Islet of Langerhans (tissue), 1 donor: Measurements from ENCODE around the gene DDX60.
"Not testable (repeated sequence)": the region's sequence is repeated elsewhere in the genome, so short reads cannot be mapped to it uniquely, and the experiment has no call there.

Source experiments
- FAIRE-seq: peaks from one replicate; lab custom pipeline; 2011; peaks lifted over from hg19 to GRCh38; lab: Jason Lieb, UNC

DDX60 gene, protein sequence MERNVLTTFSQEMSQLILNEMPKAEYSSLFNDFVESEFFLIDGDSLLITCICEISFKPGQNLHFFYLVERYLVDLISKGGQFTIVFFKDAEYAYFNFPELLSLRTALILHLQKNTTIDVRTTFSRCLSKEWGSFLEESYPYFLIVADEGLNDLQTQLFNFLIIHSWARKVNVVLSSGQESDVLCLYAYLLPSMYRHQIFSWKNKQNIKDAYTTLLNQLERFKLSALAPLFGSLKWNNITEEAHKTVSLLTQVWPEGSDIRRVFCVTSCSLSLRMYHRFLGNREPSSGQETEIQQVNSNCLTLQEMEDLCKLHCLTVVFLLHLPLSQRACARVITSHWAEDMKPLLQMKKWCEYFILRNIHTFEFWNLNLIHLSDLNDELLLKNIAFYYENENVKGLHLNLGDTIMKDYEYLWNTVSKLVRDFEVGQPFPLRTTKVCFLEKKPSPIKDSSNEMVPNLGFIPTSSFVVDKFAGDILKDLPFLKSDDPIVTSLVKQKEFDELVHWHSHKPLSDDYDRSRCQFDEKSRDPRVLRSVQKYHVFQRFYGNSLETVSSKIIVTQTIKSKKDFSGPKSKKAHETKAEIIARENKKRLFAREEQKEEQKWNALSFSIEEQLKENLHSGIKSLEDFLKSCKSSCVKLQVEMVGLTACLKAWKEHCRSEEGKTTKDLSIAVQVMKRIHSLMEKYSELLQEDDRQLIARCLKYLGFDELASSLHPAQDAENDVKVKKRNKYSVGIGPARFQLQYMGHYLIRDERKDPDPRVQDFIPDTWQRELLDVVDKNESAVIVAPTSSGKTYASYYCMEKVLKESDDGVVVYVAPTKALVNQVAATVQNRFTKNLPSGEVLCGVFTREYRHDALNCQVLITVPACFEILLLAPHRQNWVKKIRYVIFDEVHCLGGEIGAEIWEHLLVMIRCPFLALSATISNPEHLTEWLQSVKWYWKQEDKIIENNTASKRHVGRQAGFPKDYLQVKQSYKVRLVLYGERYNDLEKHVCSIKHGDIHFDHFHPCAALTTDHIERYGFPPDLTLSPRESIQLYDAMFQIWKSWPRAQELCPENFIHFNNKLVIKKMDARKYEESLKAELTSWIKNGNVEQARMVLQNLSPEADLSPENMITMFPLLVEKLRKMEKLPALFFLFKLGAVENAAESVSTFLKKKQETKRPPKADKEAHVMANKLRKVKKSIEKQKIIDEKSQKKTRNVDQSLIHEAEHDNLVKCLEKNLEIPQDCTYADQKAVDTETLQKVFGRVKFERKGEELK (N-terminal part only)

DNA sequence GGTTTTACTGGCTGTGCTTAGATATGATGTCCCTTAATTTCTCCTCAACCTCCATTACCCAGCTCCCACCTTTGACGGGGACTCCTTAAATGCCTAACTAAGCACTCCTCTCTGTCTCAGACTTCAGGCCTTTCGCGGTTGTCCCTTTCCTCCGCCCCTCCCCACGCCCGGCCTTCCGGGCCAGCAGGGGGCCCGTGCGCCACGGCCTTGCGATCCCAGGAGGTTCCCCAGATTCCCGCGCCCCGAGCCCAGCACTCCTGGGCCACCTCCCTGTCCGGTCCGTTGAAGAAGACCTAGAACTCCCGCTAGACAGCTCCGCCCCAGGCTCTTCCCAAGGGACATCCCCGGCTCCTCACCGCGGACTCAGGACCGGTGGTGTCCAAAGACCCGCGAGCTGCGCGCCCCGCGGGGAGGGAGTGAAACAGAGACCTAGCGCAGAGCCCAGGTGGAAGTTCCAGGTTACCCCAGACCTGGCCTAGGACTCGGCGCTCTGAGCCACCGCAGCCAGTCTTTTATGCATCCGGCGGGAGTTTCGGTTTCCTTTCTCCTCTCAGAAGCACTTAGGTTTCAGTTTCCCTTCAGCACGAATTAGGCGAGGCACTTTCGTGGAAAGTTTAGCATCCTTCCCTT is at the start of gene DDX60:
DDX60 (minus strand) TSS at position 487 of the 630 bp plus-strand sequence. CDS start 7,493 bp downstream, outside the sequence.
- FAIRE-seq = no peak

DNA sequence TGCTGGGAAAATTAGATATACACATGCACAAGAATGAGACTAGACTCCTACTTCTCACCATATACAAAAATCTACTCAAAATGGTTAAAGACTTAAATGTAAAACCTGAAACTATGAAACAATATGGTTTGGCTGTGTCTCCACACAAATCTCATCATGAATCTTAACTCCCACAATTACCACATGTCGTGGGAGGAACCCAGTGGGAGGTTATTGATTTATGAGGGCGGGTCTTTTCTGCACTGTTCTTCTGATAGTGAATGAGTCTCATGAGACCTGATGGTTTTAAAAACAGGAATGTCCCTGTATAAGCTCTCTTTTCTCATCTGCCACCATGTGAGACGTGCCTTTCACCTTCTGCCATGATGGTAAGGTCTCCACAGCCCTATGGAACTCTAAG is 48.5 kb upstream of the DDX60 start:
- FAIRE-seq = no peak

DNA sequence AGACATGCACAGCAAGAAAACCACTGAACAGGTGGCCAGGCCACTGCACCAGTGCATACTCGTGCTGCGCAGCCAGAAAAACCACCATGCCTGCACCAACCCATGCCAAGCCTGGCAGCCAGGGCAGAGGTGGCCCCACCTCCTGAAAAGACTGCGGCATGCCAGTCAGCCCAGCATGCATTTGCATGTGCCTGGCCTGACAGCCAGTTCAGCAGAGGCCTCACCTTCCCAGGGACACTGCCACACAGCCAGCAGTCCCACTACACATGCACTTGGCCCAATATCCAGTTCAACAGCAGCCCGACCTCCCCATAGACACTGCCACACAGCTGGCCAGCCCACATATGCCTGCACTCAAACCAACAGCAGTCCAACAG is 43.5 kb upstream of the DDX60 start:
- FAIRE-seq = no peak

DNA sequence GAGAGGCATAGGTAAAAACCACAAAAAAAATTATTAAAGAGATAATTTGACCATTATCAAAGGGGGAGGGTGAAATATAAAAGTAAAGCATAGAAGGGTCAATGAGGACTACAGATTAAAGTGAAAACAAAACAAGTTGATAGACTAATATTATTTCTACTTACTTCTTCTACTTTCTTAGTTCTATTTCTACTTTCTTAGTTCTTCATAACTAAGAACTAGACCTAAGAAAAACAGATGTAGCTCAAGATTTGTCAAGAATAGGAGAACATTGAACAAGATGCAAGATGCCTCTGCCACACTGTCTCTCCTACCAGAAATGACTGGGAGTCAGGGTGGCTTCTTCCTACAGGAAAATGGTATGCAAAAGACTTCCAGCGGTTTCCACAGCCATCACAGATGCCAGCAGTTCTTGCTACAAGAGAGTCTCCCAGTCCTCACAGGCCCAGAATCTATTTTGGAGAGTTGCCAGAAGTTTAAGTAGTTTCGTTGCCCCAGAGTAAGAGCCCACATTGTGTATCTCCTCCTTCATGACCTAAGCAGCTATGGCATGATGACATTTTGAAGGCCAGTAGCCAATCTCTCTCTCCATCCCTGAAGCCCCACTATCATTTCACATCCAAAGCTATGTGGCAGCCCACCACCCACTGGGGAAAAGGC is 42.9 kb upstream of the DDX60 start:
- FAIRE-seq = no peak

DNA sequence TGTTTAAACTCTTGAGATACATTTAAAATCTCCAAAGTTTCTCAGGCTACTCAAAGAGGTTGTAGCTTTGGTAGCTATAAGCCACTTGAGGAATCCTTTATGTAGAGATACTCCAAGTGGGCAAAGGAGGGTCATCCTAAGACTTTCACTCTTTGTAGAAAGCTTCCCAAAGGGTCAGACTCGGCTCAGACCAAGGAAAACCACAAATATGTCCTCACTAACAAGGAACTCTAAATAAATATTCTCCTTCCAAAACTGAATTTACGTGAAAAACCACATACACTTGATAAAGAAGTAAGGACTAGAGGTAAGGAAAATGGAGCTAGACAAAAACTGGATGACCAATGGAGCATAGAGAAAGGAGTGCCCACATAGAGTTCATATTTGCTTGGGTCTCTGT is 41.7 kb upstream of the DDX60 start:
- no peak for FAIRE-seq

DNA sequence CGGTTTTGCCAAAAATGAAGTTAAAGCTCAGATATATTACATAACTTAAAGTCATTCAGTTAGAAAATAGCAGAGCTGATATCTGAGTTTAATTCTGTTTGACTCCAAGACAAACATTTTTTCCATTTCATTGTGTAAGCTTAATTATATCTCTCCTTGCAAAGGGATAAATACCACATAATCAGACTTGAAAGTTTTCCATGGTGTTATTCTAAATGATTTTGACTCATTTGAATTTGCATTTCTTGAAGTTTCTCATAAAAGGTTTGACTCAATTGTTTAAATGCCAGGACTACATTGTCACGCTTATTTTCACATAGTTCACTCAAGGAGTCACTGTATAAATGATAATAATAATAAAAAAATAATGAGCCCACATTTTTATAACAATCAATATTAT is 39.4 kb upstream of the DDX60 start:
- FAIRE-seq = no peak

DNA sequence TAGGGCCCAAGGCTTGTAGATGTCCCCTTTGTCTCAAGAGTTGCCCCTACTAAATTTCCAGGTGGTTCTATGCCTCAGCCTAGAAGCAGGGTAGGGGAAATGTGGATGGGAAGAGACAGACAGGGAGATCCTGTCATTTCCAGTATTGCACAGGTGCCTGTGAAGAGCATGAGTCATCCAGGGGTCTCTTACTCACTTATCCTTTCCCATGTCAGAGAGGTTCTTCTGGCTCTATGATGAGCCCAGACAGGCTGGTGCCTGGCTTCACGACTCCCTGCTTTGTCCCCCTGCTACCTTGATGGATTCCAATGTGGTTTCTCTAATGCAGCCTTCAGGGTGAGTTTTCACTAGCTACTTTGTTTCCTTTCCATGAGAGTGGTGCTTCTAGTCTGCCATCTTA is 35.2 kb upstream of the DDX60 start:
- FAIRE-seq = no peak

DNA sequence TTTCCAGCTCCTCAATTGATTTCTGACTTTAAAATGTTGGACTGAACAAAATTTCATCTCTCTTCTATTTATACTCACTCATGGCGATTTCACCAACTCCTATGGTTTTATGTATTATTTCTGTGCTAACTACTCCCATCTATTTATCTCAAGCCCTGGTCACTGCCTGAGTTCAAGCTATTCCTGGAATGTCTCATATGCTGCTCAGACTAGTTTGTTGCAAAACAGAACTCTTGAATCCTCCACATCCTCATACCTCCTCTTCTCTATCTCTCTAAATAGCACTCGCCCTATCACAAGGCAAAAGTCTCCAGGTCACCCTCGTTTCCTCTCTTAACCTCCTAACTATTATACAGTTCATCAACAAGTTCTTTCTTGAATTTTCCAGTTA is 19.0 kb upstream of the DDX60 start:
- no peak for FAIRE-seq

DNA sequence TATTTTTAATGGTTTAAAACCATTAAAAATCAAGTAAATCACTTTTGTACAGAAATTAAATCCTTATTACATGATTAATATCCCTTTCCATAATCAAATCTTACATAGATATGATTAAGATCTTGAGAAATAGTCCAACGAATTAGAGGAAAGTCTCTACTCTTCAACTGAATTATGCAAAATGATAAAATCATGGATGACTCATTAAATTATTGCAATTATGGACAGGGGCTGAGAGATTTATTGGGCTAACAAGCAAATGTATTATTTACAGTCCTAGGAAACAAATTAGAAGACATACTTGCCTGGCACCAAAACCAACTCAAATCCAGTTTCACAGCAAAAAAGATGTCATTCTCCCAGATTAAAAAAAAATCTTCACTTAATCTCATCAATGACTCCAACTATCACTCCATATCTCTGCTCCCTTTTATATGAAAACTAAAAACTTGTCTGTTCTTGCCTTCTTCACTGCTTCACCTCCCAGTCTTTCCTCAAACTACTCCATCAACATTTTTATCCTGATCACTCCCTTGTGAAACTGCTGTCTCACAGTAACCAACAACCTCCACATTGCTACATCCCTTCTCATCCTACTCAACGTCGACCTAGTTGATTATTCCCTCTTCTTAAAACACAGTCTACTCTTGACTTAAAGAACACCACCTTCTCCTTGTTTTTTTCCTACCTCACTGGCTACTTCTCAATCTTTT is 18.4 kb upstream of the DDX60 start:
- FAIRE-seq = no peak

DNA sequence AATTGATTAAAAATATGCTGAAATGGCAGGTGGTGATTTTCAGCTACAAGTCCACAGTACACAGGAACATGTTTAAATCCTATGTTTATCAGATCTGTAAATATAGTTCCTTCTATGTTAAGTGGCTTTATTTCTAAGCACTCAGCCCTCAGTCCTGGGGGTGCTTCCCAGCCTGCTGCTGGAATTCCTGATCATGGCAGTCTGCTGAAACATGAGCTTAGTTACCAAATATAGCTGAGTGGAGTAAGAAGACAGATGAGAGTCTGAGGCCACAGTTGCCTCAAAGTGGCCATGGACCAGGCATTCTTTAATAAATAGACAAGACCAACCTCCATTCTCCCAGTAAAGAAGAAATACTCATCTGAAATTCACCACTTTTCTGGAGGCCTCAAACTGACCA is 17.1 kb upstream of the DDX60 start:
- no peak for FAIRE-seq

DNA sequence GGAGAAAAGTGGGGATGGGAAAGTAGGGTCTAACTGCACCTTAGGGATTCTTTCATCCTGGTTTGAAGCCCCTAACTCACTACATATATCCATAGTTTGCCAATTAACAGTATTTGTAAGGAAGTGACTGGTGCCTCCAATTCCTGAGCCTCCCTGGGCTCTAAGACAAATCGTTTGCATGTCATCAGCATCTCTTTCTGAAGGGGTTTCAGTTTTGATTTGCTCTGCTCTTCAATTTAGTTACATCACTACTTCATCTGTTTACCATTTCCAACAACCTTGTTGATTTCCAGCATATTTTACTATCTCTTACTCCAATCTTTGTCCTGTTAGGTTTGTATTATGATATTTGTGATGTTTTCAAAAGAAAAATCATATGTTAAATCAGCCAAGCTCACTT is 15.5 kb upstream of the DDX60 start:
- FAIRE-seq = no peak

DNA sequence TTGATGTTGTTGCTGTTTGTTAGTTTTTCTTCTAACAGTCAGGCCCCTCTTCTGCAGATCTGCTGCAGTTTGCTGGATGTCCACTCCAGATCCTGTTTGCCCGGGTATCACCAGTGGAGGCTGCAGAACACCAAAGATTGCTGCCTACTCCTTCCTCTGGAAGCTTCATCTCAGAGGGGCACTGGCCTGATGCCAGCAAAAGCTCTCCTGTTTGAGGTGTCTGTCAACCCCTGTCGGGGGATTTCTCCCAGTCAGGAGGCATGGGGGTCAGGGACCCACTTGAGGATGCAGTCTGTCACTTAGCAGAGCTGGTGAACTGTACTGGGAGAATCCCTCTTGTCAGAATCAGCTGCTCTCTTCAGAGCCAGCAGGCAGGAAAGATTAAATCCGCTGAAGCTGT is 12.0 kb upstream of the DDX60 start:
- FAIRE-seq = not testable (repeated sequence)

DNA sequence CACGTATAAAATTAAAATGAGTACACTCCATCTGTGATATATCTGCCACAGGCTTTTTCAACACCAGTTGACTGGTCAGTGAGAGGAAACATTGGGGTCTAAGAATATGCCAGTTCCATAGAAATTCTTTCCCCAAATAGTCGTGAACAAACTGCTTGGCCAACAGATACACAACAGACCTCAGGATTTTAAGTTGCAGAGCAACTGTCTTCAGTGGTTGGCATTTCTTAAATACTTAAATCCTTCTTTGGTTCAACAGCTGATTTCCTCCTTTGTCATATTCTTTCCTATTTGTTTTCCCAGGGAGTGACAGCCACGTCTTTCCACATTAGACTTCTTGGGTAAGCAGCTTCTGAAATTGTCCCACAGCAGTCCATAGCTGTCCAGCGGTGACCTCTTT is 7.0 kb upstream of the DDX60 start:
- no peak for FAIRE-seq

DNA sequence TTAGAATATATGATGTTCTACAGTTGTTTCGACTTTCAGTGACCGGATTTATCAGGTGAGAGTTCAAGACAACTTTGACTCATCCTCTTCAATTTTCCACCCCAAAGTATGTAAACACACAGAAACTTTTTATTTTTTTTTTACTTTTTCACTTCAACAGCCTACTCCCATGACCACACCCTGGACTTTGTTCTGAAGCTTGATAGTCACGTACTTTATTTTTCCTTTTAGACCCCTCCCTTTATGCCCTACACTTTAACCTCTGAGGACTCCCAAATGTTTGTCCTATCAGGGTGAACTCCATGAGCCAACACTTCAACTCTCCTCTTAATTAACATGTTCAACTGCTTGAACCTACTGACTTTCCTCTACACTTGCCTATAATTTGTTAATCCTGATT is 2.5 kb upstream of the DDX60 start:
- no peak for FAIRE-seq

DNA sequence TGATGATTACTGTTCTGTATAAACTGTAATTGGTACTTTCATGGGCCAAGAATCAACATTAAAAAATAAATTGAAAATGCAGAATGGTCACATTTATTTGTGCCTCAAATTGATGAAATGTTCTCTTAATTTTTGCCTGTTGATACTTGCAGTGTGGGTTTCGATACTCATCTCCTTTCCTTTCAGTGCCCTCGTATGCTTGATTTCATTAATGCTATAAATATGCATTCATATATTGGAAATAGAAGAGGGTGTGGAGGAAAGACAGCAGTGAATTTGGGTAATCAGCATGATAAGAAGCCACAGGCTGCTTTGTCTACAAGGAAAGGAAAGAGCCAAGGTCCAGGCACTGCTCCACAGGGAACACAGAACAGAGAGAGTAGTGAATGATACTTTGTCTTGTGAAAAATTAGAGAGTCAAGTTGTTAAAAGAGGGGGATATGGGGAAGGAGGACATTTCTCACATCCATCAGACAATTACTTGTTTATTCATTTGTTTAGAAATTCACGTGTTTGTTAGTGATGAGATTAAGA is 1.0 kb upstream of the DDX60 start:
- FAIRE-seq = no peak

DNA sequence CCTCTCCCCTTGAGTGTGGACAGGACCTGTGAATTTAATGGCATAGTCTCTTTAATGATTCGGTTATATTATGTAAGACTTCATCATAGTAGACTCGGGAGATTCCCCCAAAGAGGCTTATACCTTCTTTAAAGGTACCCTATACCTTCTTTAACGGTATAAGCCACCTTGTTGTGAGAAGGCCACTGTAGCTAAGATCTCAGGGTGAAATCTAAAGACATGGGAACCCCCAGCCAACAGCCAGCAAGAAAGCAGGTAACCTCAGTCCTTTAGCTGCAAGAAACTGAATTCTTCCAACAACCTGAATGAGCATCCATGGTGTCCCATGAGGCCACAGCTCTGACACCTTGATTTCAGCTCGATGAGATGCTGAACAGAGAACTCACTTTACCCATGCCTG is 931 bp downstream of the DDX60 start:
- FAIRE-seq = no peak

DNA sequence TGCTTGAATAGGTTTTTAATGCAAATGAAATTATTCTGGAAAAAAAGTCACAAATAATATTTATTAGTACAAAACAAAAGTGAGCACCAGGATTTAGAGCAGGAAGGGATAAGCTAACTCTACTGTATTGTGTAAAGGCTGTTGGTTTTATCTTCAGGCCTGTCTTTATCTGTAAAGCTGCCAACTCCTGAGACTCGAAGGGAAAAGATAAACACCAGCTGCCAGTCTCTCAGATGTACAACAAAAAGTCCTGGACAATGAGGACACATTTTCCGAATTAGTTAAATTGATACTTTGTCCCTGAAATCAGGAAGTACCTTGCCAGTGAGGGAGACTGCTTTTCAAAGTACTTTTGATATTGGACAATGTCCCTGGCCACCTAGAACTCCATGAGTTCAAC is 8.8 kb downstream of the DDX60 start:
- FAIRE-seq = peak; percentile 55

DNA sequence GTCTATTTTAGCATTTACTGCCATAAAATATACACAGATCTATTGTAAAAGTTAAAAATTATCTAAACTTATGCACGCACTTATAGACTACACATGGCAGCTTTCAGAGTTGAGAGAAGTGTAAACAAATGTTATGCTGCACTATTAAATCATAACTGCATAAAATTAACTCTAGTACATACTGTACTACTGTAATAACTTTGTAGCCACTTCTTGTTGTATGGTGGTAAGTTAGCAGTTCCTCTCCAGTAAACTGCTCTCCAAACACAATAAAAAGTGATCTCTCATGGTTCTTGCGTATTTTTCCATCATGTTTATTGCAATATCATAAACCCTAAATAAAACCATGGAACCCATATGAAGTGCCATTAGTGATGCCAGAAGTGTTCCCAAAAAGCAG is 9.6 kb downstream of the DDX60 start:
- FAIRE-seq = no peak

DNA sequence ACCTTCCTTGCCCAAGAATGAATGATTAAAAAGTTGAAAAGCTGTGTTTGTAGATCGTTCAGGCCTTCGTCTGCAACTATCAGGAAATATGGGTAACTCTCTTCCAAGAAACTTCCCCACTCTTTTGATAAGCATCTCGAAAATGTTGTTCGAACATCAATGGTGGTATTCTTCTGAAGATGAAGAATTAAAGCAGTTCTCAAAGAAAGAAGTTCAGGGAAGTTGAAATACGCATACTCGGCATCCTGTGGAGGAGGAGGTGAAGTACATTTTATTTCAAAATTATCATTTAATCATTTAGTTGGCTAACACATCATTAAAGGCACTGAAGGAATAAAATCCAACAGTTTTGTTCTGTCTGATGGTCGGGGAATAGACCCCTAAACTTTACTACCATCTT is 12.1 kb downstream of the DDX60 start:
- no peak for FAIRE-seq

DNA sequence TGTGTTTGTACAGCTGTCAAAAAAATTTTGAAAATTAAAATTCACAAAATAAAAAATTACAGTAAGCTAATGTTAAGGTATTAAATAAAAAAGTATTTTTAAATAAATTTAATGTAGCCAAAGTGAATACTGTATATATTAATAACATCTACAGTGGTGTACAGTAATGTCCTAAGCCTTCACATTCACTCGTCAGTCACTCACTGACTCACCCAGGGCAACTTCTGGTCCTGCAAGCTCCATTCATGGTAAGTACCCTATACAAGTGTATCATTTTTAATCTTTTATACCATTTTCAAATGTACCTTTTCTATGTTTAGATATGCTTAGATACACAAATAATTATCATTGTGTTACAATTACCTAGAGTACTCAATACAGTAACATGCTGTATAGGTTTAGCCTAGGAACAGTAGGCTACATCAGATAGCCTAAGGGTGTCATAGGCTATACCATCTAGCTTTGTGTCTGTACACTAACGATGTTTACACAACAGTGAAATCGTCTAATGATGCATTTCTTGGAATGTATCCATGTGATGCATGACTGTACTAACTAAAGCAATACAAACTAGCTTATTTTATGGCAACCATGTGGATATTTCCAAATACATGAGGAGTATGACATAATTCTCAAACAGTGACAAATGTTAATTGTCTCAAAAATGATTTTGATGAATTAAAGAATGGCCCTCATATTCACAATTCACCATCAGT is 13.7 kb downstream of the DDX60 start:
- peak; percentile 30 for FAIRE-seq
